AG20443 (cell line): Measurements from ENCODE around the gene RNF111.
A peak's percentile ranks its signal among the peaks of the same experiment; 100 is the strongest.
"Not testable (repeated sequence)": the region's sequence is repeated elsewhere in the genome, so short reads cannot be mapped to it uniquely, and the experiment has no call there.

ENCODE experiments used
- DNase-seq: peaks from one replicate; pipeline ENCODE4 v3.0.0; 2012; ENCODE audit warnings: low spot score, mixed read lengths

The RNF111 gene

DNA sequence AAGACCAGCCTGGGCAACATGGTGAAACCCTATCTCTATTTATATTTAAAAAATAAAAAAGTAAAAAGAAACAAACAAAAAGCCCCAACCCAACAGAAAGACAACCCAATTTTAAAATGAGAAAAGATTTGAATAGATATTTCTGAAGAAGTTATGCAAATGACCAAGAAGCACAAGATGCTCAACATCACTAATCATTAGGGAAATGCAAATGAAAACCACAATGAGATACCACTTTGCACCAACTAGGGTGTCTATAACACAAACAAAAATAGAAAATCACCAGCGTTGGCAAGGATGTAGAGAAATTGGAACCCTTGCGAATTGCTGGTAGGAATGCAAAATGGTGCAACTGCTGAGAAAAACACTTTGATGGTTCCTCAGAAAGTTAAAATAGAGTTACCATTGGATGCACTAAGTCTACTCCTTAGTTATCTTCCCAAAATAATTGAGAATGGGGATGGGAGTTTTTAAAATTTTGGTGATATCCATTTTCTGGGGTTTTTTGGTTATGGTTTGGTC, 71.7 kb downstream of the RNF111 start:
- no peak for DNase-seq

- DNase-seq = no peak
Measured at GRCh38 chr15:59060348-59060747, 72.9 kb downstream of the RNF111 start.

GRCh38 chr15:59063042-59063441, 75.6 kb downstream of the RNF111 start:
- DNase-seq = no peak

- no peak for DNase-seq
Measured at GRCh38 chr15:59069430-59069829, 82.0 kb downstream of the RNF111 start.

DNA sequence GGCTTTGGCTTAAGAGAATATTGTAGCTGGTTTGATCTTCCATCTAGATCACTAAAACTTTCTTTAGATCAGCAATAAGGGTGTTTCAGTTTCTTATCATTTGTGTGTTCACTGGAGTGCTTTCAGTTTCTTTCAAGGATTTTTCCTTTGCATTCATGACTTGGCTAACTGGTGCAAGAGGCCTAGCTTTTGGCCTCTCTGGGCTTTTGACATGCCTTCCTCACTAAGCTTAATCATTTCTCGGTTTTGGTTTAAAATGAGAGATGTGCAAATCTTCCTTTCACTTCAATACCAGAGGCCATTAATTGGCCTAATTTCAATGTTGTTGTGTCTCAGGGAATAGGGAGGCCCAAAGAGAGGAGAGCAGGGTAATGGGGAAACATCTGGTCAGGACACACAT, 87.1 kb downstream of the RNF111 start:
- no peak for DNase-seq

DNA sequence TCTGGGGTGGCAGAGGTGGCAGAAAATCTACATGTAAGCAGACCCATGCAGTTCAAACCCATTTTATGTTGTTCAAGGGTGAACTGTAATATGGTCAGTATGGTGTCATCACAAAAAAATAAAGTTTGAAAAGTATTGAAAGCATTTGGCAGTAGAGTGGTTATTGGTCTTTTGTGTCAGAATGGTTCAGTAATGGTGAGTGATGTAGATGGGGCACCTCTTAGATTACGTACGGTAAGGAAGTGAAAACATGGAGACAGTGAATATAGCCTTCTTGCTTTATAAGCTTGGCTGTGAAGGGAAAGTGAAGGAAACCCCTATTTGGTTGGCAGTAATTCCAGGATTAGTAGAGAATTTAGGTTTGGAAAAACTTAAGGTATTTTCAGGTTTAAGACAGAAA, 100.3 kb downstream of the RNF111 start:
- no peak for DNase-seq

DNA sequence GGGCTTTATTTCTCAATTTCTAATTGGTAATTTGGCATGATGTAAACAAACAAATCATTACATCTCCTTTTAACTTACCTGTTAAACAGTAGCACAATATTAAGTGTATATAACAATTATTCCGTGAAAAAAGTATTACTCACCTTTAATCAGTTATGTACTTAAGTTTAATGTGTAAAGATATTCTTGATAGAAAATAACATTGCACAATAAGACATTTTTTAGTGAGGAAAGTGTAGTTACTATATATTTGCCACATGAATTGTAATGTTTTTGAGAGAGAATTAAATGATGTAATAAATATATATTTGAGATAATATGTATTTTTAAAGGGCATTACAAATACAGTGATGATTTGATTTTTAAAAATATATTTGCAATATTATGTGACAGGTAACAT, 106.6 kb downstream of the RNF111 start:
- no peak for DNase-seq

- DNase-seq = no peak
Measured at GRCh38 chr15:59096429-59096828, 109.0 kb downstream of the RNF111 start.

GRCh38 chr15:59099162-59099685, 111.8 kb downstream of the RNF111 start:
- DNase-seq = no peak

DNA sequence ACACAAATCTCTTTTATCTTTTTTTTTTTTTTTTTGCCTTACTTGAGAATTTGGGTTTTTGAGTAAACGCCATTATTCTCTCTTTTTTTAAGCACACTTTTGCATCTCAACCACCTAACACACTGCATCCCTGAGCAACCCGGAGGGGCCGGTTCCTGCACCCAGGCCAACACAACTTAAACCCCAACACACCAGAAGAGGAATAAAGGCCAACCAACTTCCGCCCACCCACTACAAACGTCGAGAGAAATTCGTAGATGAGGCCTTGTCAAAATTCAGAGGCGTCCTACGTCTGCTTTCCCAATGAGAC, 117.1 kb downstream of the RNF111 start:
- no peak for DNase-seq

GRCh38 chr15:59104912-59105732, 117.7 kb downstream of the RNF111 start, which contains the start of gene CCNB2:
TSS of gene CCNB2 (plus strand) at chr15:59105146. CDS start at chr15:59105269, 123 bp downstream.
- peak; percentile 98 for DNase-seq

DNA sequence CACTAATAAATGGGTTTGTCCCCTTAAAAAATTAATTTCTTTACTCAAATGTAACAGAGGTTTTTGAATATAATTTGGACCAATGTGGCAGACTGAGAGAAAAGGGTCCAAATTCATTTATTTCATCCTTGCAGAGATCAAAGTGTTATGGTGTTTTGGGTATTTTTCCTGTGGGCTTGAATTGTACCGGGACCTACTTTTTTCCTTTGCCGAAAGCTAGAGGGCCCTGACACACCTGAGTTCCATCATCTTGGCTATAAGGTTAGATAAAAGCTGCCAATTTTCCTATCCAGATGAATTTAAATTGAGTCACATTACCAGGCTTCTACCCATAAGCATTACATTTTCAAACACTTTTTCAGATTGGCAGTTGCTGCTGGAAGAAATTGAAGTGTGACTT, 118.4 kb downstream of the RNF111 start:
- DNase-seq = no peak

DNA sequence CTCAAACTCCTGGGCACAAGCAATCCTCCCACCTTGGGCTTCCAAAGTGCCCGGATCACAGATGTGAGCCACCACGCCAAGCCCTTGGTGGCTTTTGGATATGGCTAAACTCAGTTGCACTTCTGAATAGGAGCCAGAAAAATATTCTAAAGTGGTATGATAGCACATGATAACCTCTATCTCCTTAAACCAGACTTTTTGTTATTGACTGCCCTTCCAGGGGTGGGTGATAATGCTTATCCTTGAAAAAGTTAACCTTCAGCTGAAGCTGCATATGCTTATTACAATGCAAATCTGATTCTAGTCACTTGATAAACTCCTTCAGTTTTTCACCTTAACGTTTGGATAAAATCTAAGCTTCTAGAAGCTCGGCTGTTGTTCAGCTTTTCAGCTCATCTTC, 123.8 kb downstream of the RNF111 start:
- DNase-seq = no peak

- DNase-seq = no peak
Measured at GRCh38 chr15:59115047-59115446, 127.6 kb downstream of the RNF111 start.

DNA sequence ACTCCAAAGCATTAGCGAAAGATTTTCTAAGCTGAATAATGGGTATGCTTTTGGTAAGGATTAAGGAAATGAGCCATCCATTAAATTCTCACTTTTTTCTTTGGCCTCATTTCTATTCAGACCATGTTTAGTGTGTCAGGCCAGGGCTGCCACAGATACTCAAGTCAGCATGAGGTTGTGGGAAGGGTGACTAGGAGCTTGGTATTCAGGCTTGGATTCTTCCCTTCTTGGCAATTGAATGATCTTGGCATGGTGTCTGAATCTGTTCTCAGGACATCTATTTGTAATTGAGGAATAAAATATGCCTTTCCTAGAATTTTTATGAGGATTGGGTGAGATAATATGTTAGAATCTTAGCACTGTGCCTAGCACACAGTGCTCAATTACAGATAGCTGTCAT, 128.7 kb downstream of the RNF111 start:
- DNase-seq = peak; percentile 69

GRCh38 chr15:59116771-59117170, 129.3 kb downstream of the RNF111 start:
- DNase-seq = no peak

GRCh38 chr15:59119625-59120024, 132.2 kb downstream of the RNF111 start:
- DNase-seq = no peak

GRCh38 chr15:59120937-59121336, 133.5 kb downstream of the RNF111 start:
- DNase-seq = no peak

DNA sequence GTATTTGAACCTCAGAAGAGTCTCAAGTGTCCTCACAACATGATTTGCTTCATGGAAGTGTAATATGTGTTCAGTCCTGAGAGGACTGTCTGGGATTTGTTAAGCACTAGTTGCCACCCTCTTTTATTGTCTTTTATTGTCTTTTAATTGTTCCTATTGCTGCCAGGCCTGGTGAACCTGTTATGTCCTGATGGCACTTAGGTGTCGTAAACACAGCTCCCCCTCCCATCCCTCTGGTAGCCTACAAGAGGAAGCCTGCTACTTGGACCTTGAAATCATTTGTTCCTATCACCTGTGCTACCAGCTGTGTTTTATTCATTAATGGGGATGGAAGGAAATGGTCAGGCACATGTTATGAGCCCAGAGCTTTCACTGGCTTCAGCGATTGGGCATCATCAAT, 136.8 kb downstream of the RNF111 start:
- DNase-seq = no peak

DNA sequence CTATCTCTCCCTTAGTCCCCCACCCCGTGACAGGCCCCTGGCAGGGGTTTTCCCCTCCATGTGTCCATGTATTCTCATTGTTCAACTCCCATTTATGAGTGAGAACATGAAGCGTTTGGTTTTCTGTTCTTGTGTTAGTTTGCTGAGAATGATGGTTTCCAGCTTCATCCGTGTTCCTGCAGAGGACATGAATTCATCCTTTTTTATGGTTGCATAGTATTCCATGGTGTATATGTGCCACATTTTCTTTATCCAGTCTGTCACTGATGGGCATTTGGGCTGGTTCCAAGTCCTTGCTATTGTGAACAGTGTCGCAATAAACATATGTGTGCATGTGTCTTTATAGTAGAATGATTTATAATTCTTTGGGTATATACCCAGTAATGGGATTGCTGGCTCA, 138.2 kb downstream of the RNF111 start:
- DNase-seq = not testable (repeated sequence)

DNA sequence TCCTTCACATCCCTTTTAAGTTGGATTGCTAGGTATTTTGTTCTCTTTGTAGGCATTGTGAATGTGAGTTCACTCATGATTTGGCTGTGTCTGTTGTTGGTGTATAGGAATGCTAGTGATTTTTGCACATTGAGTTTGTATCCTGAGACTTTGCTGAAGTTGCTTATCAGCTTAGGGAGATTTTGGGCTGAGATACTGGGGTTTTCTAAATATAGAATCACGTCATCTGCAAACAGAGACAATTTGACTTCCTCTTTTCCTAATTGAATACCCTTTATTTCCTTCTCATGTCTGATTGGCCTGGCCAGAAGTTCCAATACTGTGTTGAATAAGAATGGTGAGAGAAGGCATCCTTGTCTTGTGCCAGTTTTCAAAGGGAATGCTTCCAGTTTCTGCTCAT, 139.8 kb downstream of the RNF111 start:
- not testable (repeated sequence) for DNase-seq

- no peak for DNase-seq
Measured at GRCh38 chr15:59131456-59131855, 144.0 kb downstream of the RNF111 start.

DNA sequence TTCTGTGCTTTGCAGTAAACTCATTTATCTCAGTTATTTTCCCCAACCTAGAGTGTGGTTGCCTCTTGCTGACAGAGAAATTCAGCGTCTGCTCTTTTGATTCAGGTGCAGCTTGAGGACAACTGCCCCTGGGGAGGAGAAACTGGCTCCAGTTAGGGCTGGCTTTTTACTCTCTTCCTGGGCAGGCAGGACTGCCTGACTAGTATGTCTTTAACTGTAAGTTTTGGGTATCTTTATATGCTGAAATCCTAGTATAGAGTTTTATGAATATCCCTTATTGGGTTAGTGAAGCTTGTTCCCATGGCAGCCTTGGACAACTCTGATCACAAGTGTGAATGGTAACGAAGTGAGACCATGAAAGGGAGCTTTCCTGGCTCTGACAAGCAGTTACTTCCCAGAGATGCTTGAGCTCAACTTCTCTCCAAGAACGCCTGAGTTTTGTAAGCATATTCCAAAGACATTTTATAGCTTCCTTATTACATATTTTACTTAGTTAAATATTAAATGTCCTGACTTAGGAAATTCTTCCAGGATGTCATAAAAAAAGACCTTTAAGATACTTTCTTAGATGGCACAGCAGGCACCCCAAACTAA, 144.6 kb downstream of the RNF111 start:
- DNase-seq = no peak
